Heart right ventricle (tissue), 16 donors: ENCODE results near the gene ZDHHC22. TPM values are rescaled to one million over a fixed set of nuclear protein-coding genes. Genes with fewer than 3 reads are reported as not detected.

Experiments
- ATAC-seq, 8 donors: fragments of 200-7000 bp; cut with Tn5 transposase; one replicate each; pipeline ENCODE4 v1.9.1; 2020; ENCODE audit warnings: mild to moderate bottlenecking in 8 of 8, moderate library complexity in 8 of 8, moderate number of reproducible peaks in 1 of 8
- DNase-seq, 2 donors: peaks; one replicate each; pipeline ENCODE4 v3.0.0-alpha.2; 2020
- H3K27ac ChIP-seq, 10 donors: fragments of 200-600 bp; sonication (generic) in 2 of 10; one replicate each; pipeline versions ENCODE4 v1.5.0 to v1.8.0; 2020 to 2022; ENCODE audit warnings: mild to moderate bottlenecking in 3 of 10
- H3K27me3 ChIP-seq, 7 donors: fragments of 200-600 bp; one replicate each; pipeline ENCODE4 v1.8.0; 2021 to 2022; ENCODE audit warnings: mild to moderate bottlenecking in 2 of 7
- H3K36me3 ChIP-seq, 9 donors: fragments of 200-600 bp; sonication (generic) in 1 of 9; one replicate each; pipeline versions ENCODE4 v1.5.0 to v1.8.0; 2020 to 2022; ENCODE audit warnings: mild to moderate bottlenecking in 2 of 9
- H3K4me1 ChIP-seq, 9 donors: fragments of 200-600 bp; sonication (generic) in 1 of 9; one replicate each; pipeline versions ENCODE4 v1.5.0 to v1.8.0; 2020 to 2022; ENCODE audit warnings: mild to moderate bottlenecking in 4 of 9
- H3K4me3 ChIP-seq, 10 donors: fragments of 200-600 bp; sonication (generic) in 2 of 10; one replicate each; pipeline versions ENCODE4 v1.5.0 to v1.8.0; 2020 to 2022; ENCODE audit warnings: mild to moderate bottlenecking in 7 of 10, moderate library complexity in 2 of 10
- H3K9me3 ChIP-seq, 11 donors: fragments of 200-600 bp in 10 of 11; sonication (generic) in 2 of 11; one replicate each; pipeline versions ENCODE4 v1.5.0 to v1.8.0; 2013 to 2022; ENCODE audit warnings: mild to moderate bottlenecking in 2 of 11, control low read depth in 1 of 11, moderate library complexity in 1 of 11
- CTCF ChIP-seq, 9 donors: fragments of 200-600 bp; sonication (generic) in 2 of 9; IDR thresholded peaks; one replicate each; pipeline versions ENCODE4 v1.5.0 to v1.8.0; 2021 to 2022; ENCODE audit warnings: antibody characterized with exemption in 9 of 9, mild to moderate bottlenecking in 5 of 9, moderate library complexity in 1 of 9
- WGBS, 2 donors: extraction: QIAGEN DNeasy Blood & Tissue Kit; methylation state at CpG; one replicate each; pipeline ENCODE4 v1.1.7; 2013; ENCODE audit warnings: inconsistent platforms in 1 of 2; 5-methylcytosine and 5-hydroxymethylcytosine counted together
- intact Hi-C, 10 donors: fragments of 100-400 bp; cut with DNase I; formaldehyde crosslinking; loops; one replicate each; pipeline versions ENCODE4 v1.11.1 to v1.14.2; 2022
- polyA plus RNA-seq, 2 donors: library from polyadenylated mRNA; stranded (reverse); fragments of 200-250 nt; gene quantifications; one replicate each; pipeline ENCODE4 v1.2.3, GENCODE V29; 2013
- total RNA-seq, 10 donors: library from RNA; stranded (reverse); fragmentation: NEBNext Ultra II Directional in 3 of 10; extraction: Animal tissue kit (Norgen Biotek cat#: 25700) in 3 of 10; gene quantifications; one replicate each; pipeline versions ENCODE4 v1.2.1 to v1.2.4, GENCODE V29; 2021 to 2023
- donor health status: Arrhythmogenic right ventricular cardiomyopathy.
- donor health status: ischemic (EF 13 %, LVEDD 7.1; RV severe dilation, severe dysfunction).
- donor health status: healthy with polysubstance abuse.
- donor health status: DM: no; HTN: yes; CAD: no.
- donor health status: DM: no; HTN: no; CAD: no.
- donor health status: ischemic (EF 25% LVEDD 6.9; RV normal size, moderate dysfunction).
- donor health status: ischemic (EF 25% LVEDD 5.7; RV mildly dilated, moderate dysfunction).
- donor health status: healthy.
- donor health status: DM: yes; HTN: yes; CAD: no.
- donor health status: Ischemic cardiomyopathy.
- donor health status: ischemic (EF 35%, LVEDD 5.7; RV mildly dilated, moderate dysfunction).
- donor health status: nonischemic (EF 11% LVEDD 7.7; RV severe dilation, severe dysfunction).
- donor health status: DM: yes; HTN: yes; CAD: no.
- donor health status: PGD.
- donor health status: ischemic (EF 29% LVEDD 5.4; RV normal size, mild dysfunction).
- donor health status: nonischemic (EF 23%, LVEDD 6.1; RV moderate dilation, normal function).

The ZDHHC22 gene
- total and polyA plus RNA-seq, 12 donors, result 0.09 TPM; not detected in 11

- H3K9me3 ChIP-seq, result no peaks in the 10 kb centered on the region
- H3K27me3 ChIP-seq, result peaks cover 0 to 30% (median 9%) of the 10 kb centered on the region in 7 donors
- TF ChIP-seq CTCF (IDR thresholded peaks at IDR 0.05), result peak in 3 of 9 donors; percentile 7 to 37 (median 21)
- no peak for DNase-seq
- H3K4me1 ChIP-seq, result peaks cover 14 to 49% (median 36%) of the 10 kb centered on the region in 9 donors
- no peak overlapping the region for H3K27ac ChIP-seq
- ATAC-seq, result no peak
- peaks cover 0 to 6% (median 0%) of the 10 kb centered on the region in 9 donors for H3K36me3 ChIP-seq
- peak overlapping the region in 9 of 10 donors; percentile 40 to 62 (median 56) for H3K4me3 ChIP-seq
- 23 to 24% methylated on average over 30 of the region's 30 CpGs for WGBS, 2 donors
- intact Hi-C loops, result loop anchor here in 2 of 10 donors (10.0 kb wide), 2 partner anchors 189 to 251 kb away; no protein-coding TSS in a partner anchor
Measured at GRCh38 chr14:77125281-77125801, 16.2 kb downstream of the ZDHHC22 start.

GRCh38 chr14:77124345-77125280, 17.0 kb downstream of the ZDHHC22 start:
- Histone ChIP-seq H3K4me3 (peak overlapping the region; percentile 25 to 62 (median 56)), H3K36me3 (peaks cover 0 to 11% (median 0%) of the 10 kb centered on the region in 9 donors), H3K27me3 (peaks cover 0 to 30% (median 7%) of the 10 kb centered on the region in 7 donors), H3K4me1 (peaks cover 14 to 54% (median 36%) of the 10 kb centered on the region in 9 donors), H3K9me3 (no peaks in the 10 kb centered on the region), H3K27ac (peak overlapping the region in 2 of 10 donors; percentile 36 to 46)
- ATAC-seq (peak; percentile 57 to 84 (median 70)), DNase-seq (peak in 1 of 2 donors; percentile 63)
- 8% methylated on average over 73 of the region's 73 CpGs for WGBS, 2 donors
- intact Hi-C loops, result loop anchor here in 2 of 10 donors (10.0 kb wide), 2 partner anchors 190 to 250 kb away; no protein-coding TSS in a partner anchor
- TF ChIP-seq CTCF (IDR thresholded peaks at IDR 0.05), result peak; percentile 30 to 83 (median 71)

GRCh38 chr14:77123381-77124325, 17.9 kb downstream of the ZDHHC22 start:
- Histone ChIP-seq H3K27me3 (peaks cover 0 to 30% (median 7%) of the 10 kb centered on the region in 7 donors), H3K36me3 (peaks cover 0 to 21% (median 1%) of the 10 kb centered on the region in 9 donors), H3K4me1 (peaks cover 14 to 54% (median 36%) of the 10 kb centered on the region in 9 donors), H3K9me3 (no peaks in the 10 kb centered on the region), H3K27ac (peak overlapping the region in 2 of 10 donors; percentile 28 to 32), H3K4me3 (no peak overlapping the region)
- intact Hi-C loops, result loop anchor here in 2 of 10 donors (10.0 kb wide), 2 partner anchors 191 to 249 kb away; no protein-coding TSS in a partner anchor
- ATAC-seq (peak; percentile 41 to 83 (median 58)), DNase-seq (peak; percentile 49 to 51)
- WGBS, 2 donors, result 82 to 87% methylated on average over 9 of the region's 9 CpGs
- no peak for TF ChIP-seq CTCF (IDR thresholded peaks at IDR 0.05)
